HepG2 (cell line): ENCODE data around the gene KDM4E.

Experiments
- MAF1 ChIP-seq: sonication (generic); formaldehyde crosslinking; IDR thresholded peaks from 2 replicates; pipeline ENCODE4 v1.5.0; 2020; ENCODE audit warnings: missing genetic modification reagents, borderline replicate concordance
- POLR2AphosphoS5 ChIP-seq: IDR thresholded peaks from 2 replicates; pipeline ENCODE4 v1.6.1; 2012; ENCODE audit warnings: low read depth, low read length
- TARDBP ChIP-seq: sonication (generic); formaldehyde crosslinking; IDR thresholded peaks from 2 replicates; pipeline ENCODE4 v1.8.0; 2022; ENCODE audit warnings: mild to moderate bottlenecking, missing genetic modification reagents
- ZKSCAN1 ChIP-seq: fragments of 150-350 bp; IDR thresholded peaks from 2 replicates; pipeline ENCODE4 v1.6.1; 2014; ENCODE audit warnings: low read length
- ZNF281 ChIP-seq: sonication (generic); formaldehyde crosslinking; IDR thresholded peaks from 2 replicates; pipeline ENCODE4 v1.4.0; 2020; ENCODE audit warnings: missing genetic modification reagents, borderline replicate concordance
- TF ChIP-seq, protein P1 (sequence below): sonication (generic); formaldehyde crosslinking; IDR thresholded peaks from 2 replicates; pipeline ENCODE4 v1.5.0; 2020; ENCODE audit warnings: mild to moderate bottlenecking, missing genetic modification reagents, moderate library complexity

GRCh38 chr11:95065336-95065735, 40.3 kb downstream of the KDM4E start:
- TF ChIP-seq ZKSCAN1 (no peak), POLR2AphosphoS5 (no peak), ZNF281 (CRISPR knock-in tag) (no peak), TARDBP (CRISPR knock-in tag) (no peak), MAF1 (CRISPR knock-in tag) (no peak)
- TF ChIP-seq, protein P1, sequence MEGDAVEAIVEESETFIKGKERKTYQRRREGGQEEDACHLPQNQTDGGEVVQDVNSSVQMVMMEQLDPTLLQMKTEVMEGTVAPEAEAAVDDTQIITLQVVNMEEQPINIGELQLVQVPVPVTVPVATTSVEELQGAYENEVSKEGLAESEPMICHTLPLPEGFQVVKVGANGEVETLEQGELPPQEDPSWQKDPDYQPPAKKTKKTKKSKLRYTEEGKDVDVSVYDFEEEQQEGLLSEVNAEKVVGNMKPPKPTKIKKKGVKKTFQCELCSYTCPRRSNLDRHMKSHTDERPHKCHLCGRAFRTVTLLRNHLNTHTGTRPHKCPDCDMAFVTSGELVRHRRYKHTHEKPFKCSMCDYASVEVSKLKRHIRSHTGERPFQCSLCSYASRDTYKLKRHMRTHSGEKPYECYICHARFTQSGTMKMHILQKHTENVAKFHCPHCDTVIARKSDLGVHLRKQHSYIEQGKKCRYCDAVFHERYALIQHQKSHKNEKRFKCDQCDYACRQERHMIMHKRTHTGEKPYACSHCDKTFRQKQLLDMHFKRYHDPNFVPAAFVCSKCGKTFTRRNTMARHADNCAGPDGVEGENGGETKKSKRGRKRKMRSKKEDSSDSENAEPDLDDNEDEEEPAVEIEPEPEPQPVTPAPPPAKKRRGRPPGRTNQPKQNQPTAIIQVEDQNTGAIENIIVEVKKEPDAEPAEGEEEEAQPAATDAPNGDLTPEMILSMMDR (CRISPR knock-in tag) = no peak
